Activated gamma-delta T cell treated with Interleukin-2 at 50 U/mL for 16 hours (primary cell): Measurements from ENCODE around the gene KLHL11.

Experiments
- DNase-seq: peaks from one replicate; pipeline ENCODE4 v3.0.0-alpha.2; 2020

Gene KLHL11

GRCh38 chr17:41864836-41865595 is at the start of gene KLHL11:
TSS of gene KLHL11 (minus strand) at chr17:41865423. CDS start at chr17:41865370, 53 bp downstream.
- DNase-seq: peak; percentile 85

- no peak for DNase-seq
Observed at GRCh38 chr17:41915020-41915419, 49.8 kb upstream of the KLHL11 start.

GRCh38 chr17:41914358-41914766 is 49.1 kb upstream of the KLHL11 start:
- no peak for DNase-seq

DNA sequence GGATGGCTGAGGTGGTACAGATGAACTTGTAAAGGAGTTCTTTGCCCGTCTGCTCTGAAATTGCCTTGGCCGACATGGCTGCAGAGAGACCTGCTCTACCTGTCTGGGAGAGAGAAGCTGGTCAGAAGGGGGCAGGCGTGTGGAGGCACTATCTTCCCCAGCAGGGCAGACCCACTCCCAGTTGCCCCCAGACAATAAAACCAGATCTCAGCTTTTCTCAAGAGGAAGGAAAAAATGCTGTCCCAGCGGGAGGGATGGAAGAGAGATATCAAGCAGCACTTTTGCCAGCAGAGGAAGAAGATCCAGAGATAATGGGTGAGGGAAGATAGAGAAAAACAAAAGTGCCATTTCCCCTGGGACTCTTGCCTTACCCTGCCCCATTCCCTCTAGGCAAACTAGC is 48.6 kb upstream of the KLHL11 start:
- no peak for DNase-seq

DNA sequence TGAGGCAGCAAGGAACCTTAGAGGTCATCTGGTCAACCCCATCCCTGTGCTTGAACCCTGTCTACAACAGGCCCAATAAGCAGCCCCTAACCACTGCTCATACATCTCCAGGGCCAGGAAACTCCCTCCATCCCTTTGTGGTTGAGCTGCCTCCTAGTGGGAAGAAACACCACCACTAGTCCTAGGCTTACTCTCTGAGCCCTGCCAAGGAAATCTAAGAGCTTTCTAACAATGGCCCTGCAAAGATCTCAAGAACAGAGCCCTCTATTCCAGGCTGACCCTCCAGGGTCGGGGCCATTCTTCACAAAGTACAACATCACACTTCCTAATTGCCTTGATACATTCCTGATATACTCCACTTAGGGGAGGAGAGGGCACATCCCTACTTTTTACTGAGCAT is 47.7 kb upstream of the KLHL11 start:
- DNase-seq: no peak

DNA sequence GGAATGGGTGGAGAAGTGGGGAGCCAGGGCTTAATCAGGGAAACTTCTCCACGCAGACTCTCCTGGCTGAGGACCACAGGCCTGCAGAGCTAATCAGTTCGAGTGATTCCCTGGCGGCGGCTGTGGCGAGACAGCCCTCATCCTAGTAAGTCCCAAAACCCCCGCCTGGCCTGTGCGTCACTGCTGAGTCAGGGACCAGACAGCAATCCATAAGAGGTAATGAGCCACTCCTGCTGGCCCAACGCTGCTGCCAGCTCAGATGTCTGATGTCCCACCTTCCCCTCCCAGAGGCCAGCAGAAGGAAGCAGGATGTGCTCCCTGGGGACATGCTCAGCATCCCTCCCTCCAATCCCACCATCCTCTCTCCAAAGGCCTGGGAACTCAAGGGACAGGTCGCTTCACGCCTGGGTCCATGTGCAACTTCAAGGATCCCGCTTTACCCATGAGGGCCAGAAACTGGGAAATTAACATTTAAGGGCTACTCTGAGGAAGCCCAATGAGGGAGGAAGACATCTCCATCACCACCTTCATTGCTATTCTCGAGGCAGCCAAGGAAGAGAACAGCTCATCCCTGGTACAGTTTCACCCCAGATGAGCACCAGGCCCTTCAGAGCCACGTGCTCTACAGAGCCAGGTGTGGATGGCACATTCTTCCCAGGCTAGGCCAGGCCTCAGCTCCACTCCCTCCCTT is 45.6 kb upstream of the KLHL11 start:
- no peak for DNase-seq

- DNase-seq: no peak
Observed at GRCh38 chr17:41909088-41909487, 43.9 kb upstream of the KLHL11 start.

GRCh38 chr17:41907633-41908539 is 42.7 kb upstream of the KLHL11 start:
- no peak for DNase-seq

DNA sequence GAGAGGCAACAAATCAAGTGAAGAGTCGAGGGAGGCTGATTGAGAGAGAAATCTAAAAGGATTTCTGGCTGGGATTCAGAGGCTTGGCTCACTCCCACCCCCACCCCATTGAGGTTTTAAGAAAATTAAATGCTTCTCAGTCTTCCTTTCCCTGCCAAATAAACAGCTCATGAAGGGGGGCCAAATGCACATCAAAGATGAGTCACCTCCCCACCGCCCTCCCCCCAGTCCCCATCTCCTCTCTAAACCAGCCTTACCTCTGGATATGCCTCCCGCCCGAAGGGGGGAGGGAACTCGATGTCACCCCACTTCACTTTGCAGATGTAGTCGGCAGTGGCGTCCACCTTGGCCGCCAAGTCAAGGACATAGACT is 41.9 kb upstream of the KLHL11 start:
- DNase-seq: no peak

- DNase-seq: no peak
Observed at GRCh38 chr17:41906465-41907184, 41.4 kb upstream of the KLHL11 start.

- DNase-seq: no peak
Observed at GRCh38 chr17:41905172-41905571, 39.9 kb upstream of the KLHL11 start.

- DNase-seq: no peak
Observed at GRCh38 chr17:41904242-41904841, 39.1 kb upstream of the KLHL11 start.

DNA sequence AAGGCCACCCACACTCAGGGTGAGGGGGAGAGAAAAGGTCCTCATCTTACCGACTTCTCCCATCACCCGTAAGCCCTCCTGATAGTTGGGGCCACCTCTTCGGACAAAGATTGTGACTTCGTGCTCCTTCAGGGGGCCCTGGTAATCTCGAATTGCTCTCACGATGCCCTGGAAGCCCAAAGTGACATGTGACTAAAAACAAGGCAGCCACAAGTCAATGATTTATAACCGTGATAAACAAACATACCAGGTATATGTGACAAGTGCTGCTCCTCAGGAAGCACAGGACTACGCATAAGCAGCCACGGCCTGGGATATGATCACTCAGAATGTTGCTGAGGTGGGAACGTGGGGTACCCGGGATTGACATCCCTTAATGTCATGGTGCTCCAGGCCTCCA is 36.4 kb upstream of the KLHL11 start:
- DNase-seq: no peak

GRCh38 chr17:41896726-41897125 is 31.5 kb upstream of the KLHL11 start:
- DNase-seq: no peak

GRCh38 chr17:41895617-41896016 is 30.4 kb upstream of the KLHL11 start:
- DNase-seq: no peak

DNA sequence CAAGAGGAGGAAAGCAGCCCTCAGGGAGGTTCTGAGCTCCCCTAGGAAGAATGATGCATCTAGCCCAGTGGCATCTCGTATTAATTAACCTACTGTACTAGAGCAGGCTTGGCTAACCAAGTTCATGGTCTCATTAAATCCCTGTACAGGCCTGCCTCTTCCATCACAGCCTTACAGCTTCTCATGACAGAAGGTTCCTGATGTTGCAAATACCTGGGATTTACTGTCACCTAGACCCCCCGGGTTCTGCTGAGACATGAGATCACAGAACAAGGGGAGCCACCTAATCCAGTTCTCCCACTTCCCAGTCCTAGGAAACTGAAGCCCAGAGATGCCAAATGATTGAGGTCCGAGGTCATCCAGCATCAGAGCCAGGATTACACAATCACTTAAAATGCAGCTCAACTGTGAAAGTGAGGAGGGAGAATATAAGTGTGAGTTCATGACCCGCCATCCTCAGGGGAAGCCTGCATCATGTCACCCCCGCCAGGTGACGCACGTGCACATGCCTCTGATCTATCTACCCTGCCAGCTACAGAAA is 29.6 kb upstream of the KLHL11 start:
- no peak for DNase-seq

GRCh38 chr17:41893384-41893783 is 28.2 kb upstream of the KLHL11 start:
- DNase-seq: no peak

- DNase-seq: no peak
Observed at GRCh38 chr17:41892021-41892376, 26.8 kb upstream of the KLHL11 start.

DNA sequence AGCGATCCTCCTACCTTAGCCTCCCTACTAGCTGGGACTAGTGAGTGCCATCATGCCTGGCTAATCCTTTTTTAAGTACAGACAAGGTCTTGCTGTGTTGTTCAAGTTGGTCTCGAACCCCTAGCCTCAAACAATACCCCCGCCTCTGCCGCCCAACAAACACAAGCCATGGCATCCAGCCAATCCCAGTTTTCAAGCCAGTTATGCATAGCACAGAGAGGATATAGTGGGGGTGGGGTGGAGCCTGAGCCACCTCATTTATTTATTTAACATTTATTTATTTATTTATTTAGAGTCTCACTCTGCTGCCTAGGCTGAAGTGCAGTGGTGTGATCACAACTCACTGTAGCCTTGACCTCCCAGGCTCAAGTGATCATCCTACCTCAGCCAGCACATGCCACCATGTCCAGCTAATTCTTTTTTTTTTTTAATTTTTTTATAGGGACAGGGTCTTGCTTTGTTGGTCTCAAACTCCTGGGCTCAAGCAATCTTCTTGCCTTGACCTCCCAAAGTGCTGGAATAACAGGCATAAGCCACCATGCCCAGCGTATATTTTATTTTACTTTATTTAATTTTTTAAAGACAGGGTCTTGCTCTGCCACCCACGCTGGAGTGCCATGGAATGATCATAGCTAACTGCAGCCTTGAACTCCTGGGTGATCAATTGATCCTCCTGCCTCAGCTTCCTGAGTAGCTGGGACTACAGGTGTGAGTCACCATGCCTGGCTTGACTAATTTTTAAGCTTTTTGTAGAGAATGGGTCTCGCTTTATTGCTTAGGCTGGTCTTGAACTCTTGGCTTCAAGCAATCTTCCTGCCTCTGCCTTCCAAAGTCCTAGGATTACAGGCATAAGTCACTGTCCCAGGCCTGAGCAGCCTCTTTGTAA is 26.2 kb upstream of the KLHL11 start:
- DNase-seq: no peak

DNA sequence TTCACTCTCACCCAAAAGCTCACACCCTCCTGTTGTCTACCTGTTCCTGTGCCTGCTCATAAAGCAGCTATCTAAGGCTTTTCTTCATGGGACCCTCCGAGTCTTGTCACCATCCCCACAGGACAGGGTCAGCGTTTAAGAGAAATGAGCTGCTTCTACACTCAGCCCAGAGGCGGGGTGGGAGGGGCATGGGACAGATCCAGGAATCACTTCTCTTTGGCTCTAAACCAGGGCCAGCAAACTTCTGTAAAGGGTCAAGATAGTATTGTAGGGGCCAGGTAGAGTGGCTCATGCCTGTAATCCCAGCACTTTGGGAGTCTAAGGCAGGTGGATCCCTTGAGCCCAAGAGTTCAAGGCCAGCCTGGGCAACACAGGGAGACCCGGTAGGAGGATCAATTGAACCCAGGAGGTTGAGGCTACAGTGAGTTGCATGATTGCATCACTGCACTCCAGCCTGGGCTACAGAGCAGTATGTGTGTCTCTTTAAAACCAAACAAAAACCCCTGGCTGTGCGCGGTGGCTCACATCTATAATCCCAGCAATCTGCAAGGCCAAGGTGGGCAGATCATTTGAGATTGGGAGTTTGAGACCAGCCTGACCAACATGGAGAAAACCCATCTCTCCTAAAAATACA is 23.2 kb upstream of the KLHL11 start:
- no peak for DNase-seq

GRCh38 chr17:41885733-41886132 is 20.5 kb upstream of the KLHL11 start:
- DNase-seq: no peak
